H9 (cell line): Measurements from ENCODE around the gene PCDHGB7. TPM values are rescaled to one million over a fixed set of nuclear protein-coding genes. Genes with fewer than 3 reads are reported as not detected.
A peak's percentile ranks its signal among the peaks of the same experiment; 100 is the strongest.

Experiments
- DNase-seq: peaks from one replicate; pipeline ENCODE4 v3.0.0-alpha.2; 2017
- H2AFZ ChIP-seq: one replicate; pipeline ENCODE4 v1.6.1; 2013; ENCODE audit warnings: mild to moderate bottlenecking, low read length, control low read depth, moderate library complexity
- H2AK5ac ChIP-seq: 2 replicates; pipeline ENCODE4 v1.6.1; 2013; ENCODE audit warnings: low read length, control low read depth, mixed read lengths; ENCODE audit not compliant: insufficient read length
- H2BK120ac ChIP-seq: one replicate; pipeline ENCODE4 v1.6.1; 2013; ENCODE audit warnings: low read depth, mild to moderate bottlenecking, low read length, control low read depth, inconsistent platforms; ENCODE audit not compliant: poor library complexity, severe bottlenecking
- H2BK12ac ChIP-seq: 2 replicates; pipeline ENCODE4 v1.6.1; 2013; ENCODE audit warnings: low read length, control low read depth, mixed read lengths, low read depth; ENCODE audit not compliant: insufficient read length
- H2BK15ac ChIP-seq: 2 replicates; pipeline ENCODE4 v1.6.1; 2013; ENCODE audit warnings: low read depth, low read length, control low read depth
- H2BK20ac ChIP-seq: one replicate; pipeline ENCODE4 v1.6.1; 2013; ENCODE audit warnings: low read depth, mild to moderate bottlenecking, low read length, control low read depth, inconsistent platforms; ENCODE audit not compliant: poor library complexity, severe bottlenecking
- H2BK5ac ChIP-seq: 2 replicates; pipeline ENCODE4 v1.6.1; 2013; ENCODE audit warnings: low read length, control low read depth, mixed read lengths; ENCODE audit not compliant: insufficient read length
- H3K14ac ChIP-seq: 2 replicates; pipeline ENCODE4 v1.6.1; 2013; ENCODE audit warnings: low read length, control low read depth; ENCODE audit not compliant: insufficient read depth
- H3K18ac ChIP-seq: 2 replicates; pipeline ENCODE4 v1.6.1; 2013; ENCODE audit warnings: low read depth, mild to moderate bottlenecking, mixed read lengths, low read length, control low read depth; ENCODE audit not compliant: insufficient read length
- H3K23ac ChIP-seq: 2 replicates; pipeline ENCODE4 v1.6.1; 2013; ENCODE audit warnings: low read length, control low read depth, mixed read lengths, low read depth; ENCODE audit not compliant: insufficient read length
- H3K23me2 ChIP-seq: 2 replicates; pipeline ENCODE4 v1.6.1; 2013; ENCODE audit warnings: low read depth, mild to moderate bottlenecking, mixed read lengths, low read length, control low read depth; ENCODE audit not compliant: insufficient read length, poor library complexity, severe bottlenecking
- H3K27ac ChIP-seq: 2 replicates; pipeline ENCODE4 v1.5.1; 2013; ENCODE audit warnings: low read length, control low read depth, mixed read lengths, low read depth; ENCODE audit not compliant: insufficient read length
- H3K27me3 ChIP-seq: 2 replicates; pipeline ENCODE4 v1.6.1; 2013; ENCODE audit warnings: low read length, control low read depth, inconsistent platforms; ENCODE audit not compliant: insufficient read depth
- H3K4ac ChIP-seq: 2 replicates; pipeline ENCODE4 v1.6.1; 2013; ENCODE audit warnings: low read depth, mild to moderate bottlenecking, control low read depth, inconsistent platforms, low read length, moderate library complexity
- H3K4me1 ChIP-seq: 2 replicates; pipeline ENCODE4 v1.6.1; 2013; ENCODE audit warnings: low read length, control low read depth, inconsistent platforms; ENCODE audit not compliant: insufficient read depth
- H3K4me2 ChIP-seq: 2 replicates; pipeline ENCODE4 v1.6.1; 2013; ENCODE audit warnings: low read length, control low read depth, mixed read lengths; ENCODE audit not compliant: insufficient read length, insufficient read depth
- H3K56ac ChIP-seq: 2 replicates; pipeline ENCODE4 v1.6.1; 2013; ENCODE audit warnings: low read depth, mild to moderate bottlenecking, mixed read lengths, low read length, control low read depth; ENCODE audit not compliant: insufficient read length
- H3K79me1 ChIP-seq: 2 replicates; pipeline ENCODE4 v1.6.1; 2013; ENCODE audit warnings: low read depth, mild to moderate bottlenecking, moderate library complexity, low read length, control low read depth, inconsistent platforms; ENCODE audit not compliant: insufficient read depth, poor library complexity, severe bottlenecking
- H3K79me2 ChIP-seq: 2 replicates; pipeline ENCODE4 v1.6.1; 2013; ENCODE audit warnings: low read length, control low read depth, inconsistent platforms; ENCODE audit not compliant: insufficient read depth
- H3K9ac ChIP-seq: 2 replicates; pipeline ENCODE4 v1.6.1; 2013; ENCODE audit warnings: low read length, control low read depth, mixed read lengths; ENCODE audit not compliant: insufficient read length; ENCODE audit errors: extremely low read depth
- H3K9me3 ChIP-seq: one replicate; pipeline ENCODE4 v1.6.1; 2013; ENCODE audit warnings: low read depth, low read length, inconsistent platforms; ENCODE audit not compliant: control insufficient read depth
- H3T11ph ChIP-seq: one replicate; pipeline ENCODE4 v1.6.1; 2013; ENCODE audit warnings: mild to moderate bottlenecking, low read length, control low read depth, inconsistent platforms
- H4K20me1 ChIP-seq: one replicate; pipeline ENCODE4 v1.6.1; 2013; ENCODE audit not compliant: control insufficient read depth, insufficient read length, insufficient read depth
- H4K5ac ChIP-seq: 2 replicates; pipeline ENCODE4 v1.6.1; 2013; ENCODE audit warnings: low read depth, mild to moderate bottlenecking, mixed read lengths, low read length, control low read depth; ENCODE audit not compliant: insufficient read length
- H4K8ac ChIP-seq: replicated peaks from 2 replicates; pipeline ENCODE4 v1.6.1; 2013; ENCODE audit warnings: low read length, control low read depth, mixed read lengths, low read depth; ENCODE audit not compliant: insufficient read length
- H4K91ac ChIP-seq: 2 replicates; pipeline ENCODE4 v1.6.1; 2013; ENCODE audit warnings: low read depth, mild to moderate bottlenecking, moderate library complexity, mixed read lengths, low read length, control low read depth; ENCODE audit not compliant: insufficient read length
- H3K27ac Mint-ChIP-seq, 3 experiments: 2 replicates in 2 of 3; 3 replicates in 1 of 3; pipeline ENCODE4 v1.8.0; 2020 to 2021; ENCODE audit warnings: mixed read lengths in 3 of 3, mild to moderate bottlenecking in 1 of 3, moderate library complexity in 1 of 3
- H3K27me3 Mint-ChIP-seq: 2 replicates; pipeline ENCODE4 v1.8.0; 2021; ENCODE audit warnings: low read depth, mild to moderate bottlenecking, moderate library complexity, mixed read lengths
- H3K36me3 Mint-ChIP-seq, 3 experiments: 2 replicates in 2 of 3; 3 replicates in 1 of 3; pipeline ENCODE4 v1.8.0; 2020 to 2021; ENCODE audit warnings: low read depth in 3 of 3, mixed read lengths in 3 of 3; ENCODE audit not compliant: insufficient read depth in 1 of 3
- H3K4me1 Mint-ChIP-seq, 2 experiments: 2 replicates each; pipeline ENCODE4 v1.8.0; 2020; ENCODE audit warnings: mixed read lengths in 2 of 2
- H3K4me3 Mint-ChIP-seq, 2 experiments: 2 replicates in 1 of 2; 3 replicates in 1 of 2; pipeline ENCODE4 v1.8.0; 2020 to 2021; ENCODE audit warnings: mild to moderate bottlenecking in 2 of 2, mixed read lengths in 2 of 2, moderate library complexity in 1 of 2
- H3K9me3 Mint-ChIP-seq, 2 experiments: 2 replicates in 1 of 2; 3 replicates in 1 of 2; pipeline ENCODE4 v1.8.0; 2020; ENCODE audit warnings: mild to moderate bottlenecking in 2 of 2, mixed read lengths in 2 of 2, moderate library complexity in 1 of 2
- WGBS: extraction: QIAGEN DNeasy Blood & Tissue Kit; methylation state at CpG from one replicate; pipeline ENCODE4 v1.1.7; 2013; ENCODE audit warnings: missing lambda C conversion rate, low lambda C conversion rate, mixed read lengths; ENCODE audit not compliant: insufficient read length; ENCODE audit errors: extremely low coverage; 5-methylcytosine and 5-hydroxymethylcytosine counted together
- total RNA-seq: library from RNA; stranded (reverse); gene quantifications from 2 replicates; pipeline ENCODE4 v1.2.1, GENCODE V29; 2021
- TF ChIP-seq, protein P1 (sequence below): fragments of 200-600 bp; sonication (generic); conservative IDR thresholded peaks from 3 replicates; pipeline ENCODE4 v1.8.0; 2021; ENCODE audit warnings: antibody characterized with exemption, mild to moderate bottlenecking

The PCDHGB7 gene
- total RNA-seq, 1 experiment from 2014 or later: 7.7 TPM

DNA sequence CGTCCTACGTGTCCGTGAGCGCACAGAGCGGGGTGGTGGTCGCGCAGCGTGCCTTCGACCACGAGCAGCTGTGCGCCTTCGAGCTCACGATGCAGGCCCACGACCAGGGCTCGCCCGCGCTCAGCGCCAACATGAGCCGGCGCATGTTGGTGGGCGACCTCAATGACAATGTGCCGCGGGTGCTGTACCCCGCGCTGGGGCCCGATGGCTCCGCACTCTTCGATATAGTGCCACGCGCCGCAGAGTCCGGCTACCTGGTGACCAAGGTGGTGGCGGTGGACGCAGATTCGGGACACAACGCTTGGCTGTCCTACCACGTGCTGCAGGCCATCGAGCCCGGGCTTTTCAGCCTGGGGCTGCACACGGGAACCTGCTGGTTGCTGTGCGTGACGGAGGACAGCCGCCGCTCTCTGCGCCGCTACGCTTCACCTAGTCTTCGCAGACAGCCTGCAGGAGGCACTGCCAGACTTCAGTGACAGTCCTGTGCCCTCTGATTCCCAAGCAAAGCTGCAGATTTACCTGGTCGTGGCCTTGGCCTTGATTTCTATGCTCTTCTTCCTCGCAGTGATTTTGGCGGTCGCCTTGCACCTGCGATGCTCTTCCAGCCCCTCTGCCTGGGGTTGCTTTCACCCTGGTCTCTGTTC, 10.4 kb downstream of the PCDHGB7 start:
- peaks cover 3% of the 10 kb centered on the region for H3K27me3 Mint-ChIP-seq
- peaks cover 67 to 87% of the 10 kb centered on the region in 2 experiments for H3K9me3 Mint-ChIP-seq
- peak overlapping the region in 1 of 2 experiments; percentile 63; a peak in 1 of 5 replicates for H3K4me3 Mint-ChIP-seq
- no peak overlapping the region for H2AK5ac ChIP-seq
- no peak overlapping the region for H4K5ac ChIP-seq
- no peaks in the 10 kb centered on the region for H3K27me3 ChIP-seq
- H2AFZ ChIP-seq: no peak overlapping the region
- no peak overlapping the region for H4K8ac ChIP-seq
- H3K18ac ChIP-seq: no peak overlapping the region
- no peaks in the 10 kb centered on the region for H4K20me1 ChIP-seq
- H3K27ac ChIP-seq: no peak overlapping the region
- no peak overlapping the region for H2BK120ac ChIP-seq
- no peak overlapping the region for H3K23ac ChIP-seq
- no peaks in the 10 kb centered on the region for H3K4me1 ChIP-seq
- H4K91ac ChIP-seq: no peak overlapping the region
- H3K4me2 ChIP-seq: no peak overlapping the region
- TF ChIP-seq, protein P1, sequence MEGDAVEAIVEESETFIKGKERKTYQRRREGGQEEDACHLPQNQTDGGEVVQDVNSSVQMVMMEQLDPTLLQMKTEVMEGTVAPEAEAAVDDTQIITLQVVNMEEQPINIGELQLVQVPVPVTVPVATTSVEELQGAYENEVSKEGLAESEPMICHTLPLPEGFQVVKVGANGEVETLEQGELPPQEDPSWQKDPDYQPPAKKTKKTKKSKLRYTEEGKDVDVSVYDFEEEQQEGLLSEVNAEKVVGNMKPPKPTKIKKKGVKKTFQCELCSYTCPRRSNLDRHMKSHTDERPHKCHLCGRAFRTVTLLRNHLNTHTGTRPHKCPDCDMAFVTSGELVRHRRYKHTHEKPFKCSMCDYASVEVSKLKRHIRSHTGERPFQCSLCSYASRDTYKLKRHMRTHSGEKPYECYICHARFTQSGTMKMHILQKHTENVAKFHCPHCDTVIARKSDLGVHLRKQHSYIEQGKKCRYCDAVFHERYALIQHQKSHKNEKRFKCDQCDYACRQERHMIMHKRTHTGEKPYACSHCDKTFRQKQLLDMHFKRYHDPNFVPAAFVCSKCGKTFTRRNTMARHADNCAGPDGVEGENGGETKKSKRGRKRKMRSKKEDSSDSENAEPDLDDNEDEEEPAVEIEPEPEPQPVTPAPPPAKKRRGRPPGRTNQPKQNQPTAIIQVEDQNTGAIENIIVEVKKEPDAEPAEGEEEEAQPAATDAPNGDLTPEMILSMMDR: no peak
- DNase-seq: no peak
- no peaks in the 10 kb centered on the region for H3K4me1 Mint-ChIP-seq
- no peak overlapping the region for H2BK12ac ChIP-seq
- H3K79me2 ChIP-seq: no peaks in the 10 kb centered on the region
- H3K36me3 Mint-ChIP-seq: peaks cover 59 to 91% (median 63%) of the 10 kb centered on the region in 3 experiments
- no peaks in the 10 kb centered on the region for H3K79me1 ChIP-seq
- H3K56ac ChIP-seq: no peak overlapping the region
- H3K9me3 ChIP-seq: peaks cover 23% of the 10 kb centered on the region
- WGBS: no CpG with 5 or more reads among the region's 53 CpGs
- H2BK20ac ChIP-seq: no peak overlapping the region
- no peak overlapping the region for H3T11ph ChIP-seq
- no peak overlapping the region for H2BK15ac ChIP-seq
- no peak overlapping the region for H2BK5ac ChIP-seq
- no peak overlapping the region for H3K4ac ChIP-seq
- no peak overlapping the region for H3K9ac ChIP-seq
- no peak overlapping the region for H3K14ac ChIP-seq
- no peaks in the 10 kb centered on the region for H3K23me2 ChIP-seq
- no peak overlapping the region for H3K27ac Mint-ChIP-seq
